Activated CD8-positive, alpha-beta memory T cell treated with anti-CD3 and anti-CD28 coated beads for 24 hours (primary cell): Measurements from ENCODE around the gene SLC41A1.
A peak's percentile ranks its signal among the peaks of the same experiment; 100 is the strongest.

Experiments
- DNase-seq: peaks from one replicate; pipeline ENCODE4 v3.0.0-alpha.2; 2020

Gene SLC41A1

GRCh38 chr1:205750138-205751035 lies 62.6 kb downstream of the SLC41A1 start, which contains the start of gene NUCKS1:
NUCKS1 (minus strand) TSS chr1:205750182; CDS start chr1:205749973, 209 bp downstream.
- DNase-seq = peak; percentile 95

GRCh38 chr1:205749234-205750137 lies 63.5 kb downstream of the SLC41A1 start:
- peak; percentile 98 for DNase-seq

- no peak for DNase-seq
Observed at GRCh38 chr1:205748403-205749233, 64.4 kb downstream of the SLC41A1 start.

- DNase-seq = no peak
Observed at GRCh38 chr1:205746757-205747412, 66.1 kb downstream of the SLC41A1 start.

- no peak for DNase-seq
Observed at GRCh38 chr1:205744403-205744802, 68.6 kb downstream of the SLC41A1 start.

- no peak for DNase-seq
Observed at GRCh38 chr1:205743977-205744376, 69.0 kb downstream of the SLC41A1 start.

- DNase-seq = no peak
Observed at GRCh38 chr1:205741681-205742080, 71.3 kb downstream of the SLC41A1 start.

GRCh38 chr1:205739348-205740160 lies 73.4 kb downstream of the SLC41A1 start:
- DNase-seq = no peak
